HepG2 (cell line): ENCODE results near the gene CBX2. TPM values are rescaled to one million over a fixed set of nuclear protein-coding genes. Genes with fewer than 3 reads are reported as not detected.
A peak's percentile ranks its signal among the peaks of the same experiment; 100 is the strongest.

ENCODE experiments used
- AGO1 ChIP-seq: fragments of 200-400 bp; formaldehyde crosslinking; IDR thresholded peaks from 2 replicates; pipeline ENCODE4 v1.6.1; 2017; ENCODE audit warnings: mild to moderate bottlenecking, low read depth, low read length, moderate library complexity; ENCODE audit not compliant: poor library complexity, severe bottlenecking
- ARID2 ChIP-seq: sonication (generic); formaldehyde crosslinking; IDR thresholded peaks from 2 replicates; pipeline ENCODE4 v1.8.1; 2022; ENCODE audit warnings: mild to moderate bottlenecking, missing genetic modification reagents, borderline replicate concordance
- CBX2 ChIP-seq, 2 experiments: fragments of 200-600 bp in 1 of 2; sonication (generic); formaldehyde crosslinking in 1 of 2; IDR thresholded peaks; 2 replicates each; pipeline versions ENCODE4 v1.7.0 to v1.8.1; 2018 to 2022; ENCODE audit warnings: low read depth in 2 of 2, low read length in 1 of 2, mild to moderate bottlenecking in 1 of 2, missing genetic modification reagents in 1 of 2
- EZH2 ChIP-seq: conservative IDR thresholded peaks from 2 replicates; pipeline ENCODE4 v1.6.1; 2012; ENCODE audit warnings: mild to moderate bottlenecking, low read depth, low read length, moderate library complexity
- MYC ChIP-seq: sonication (generic); formaldehyde crosslinking; IDR thresholded peaks from 2 replicates; pipeline ENCODE4 v1.9.0; 2021; ENCODE audit warnings: missing genetic modification reagents, borderline replicate concordance
- NFKBIZ ChIP-seq: IDR thresholded peaks from 2 replicates; pipeline ENCODE4 v1.6.1; 2018; ENCODE audit warnings: missing genetic modification reagents, missing compliant biosample characterization
- TBP ChIP-seq: sonication (generic); formaldehyde crosslinking; IDR thresholded peaks from 2 replicates; pipeline ENCODE4 v1.5.0; 2020; ENCODE audit warnings: missing genetic modification reagents
- ZFP36 ChIP-seq: fragments of 150-350 bp; IDR thresholded peaks from 2 replicates; pipeline ENCODE4 v1.6.1; 2018; ENCODE audit warnings: borderline replicate concordance, low read length, low read depth; ENCODE audit not compliant: partially characterized antibody
- ZFP41 ChIP-seq: sonication (generic); formaldehyde crosslinking; IDR thresholded peaks from 2 replicates; pipeline ENCODE4 v1.4.0; 2020; ENCODE audit warnings: mild to moderate bottlenecking, missing genetic modification reagents, borderline replicate concordance
- ZNF263 ChIP-seq: sonication (generic); formaldehyde crosslinking; IDR thresholded peaks from 2 replicates; pipeline ENCODE4 v1.4.0; 2020; ENCODE audit warnings: missing genetic modification reagents
- ZNF781 ChIP-seq: sonication (generic); formaldehyde crosslinking; IDR thresholded peaks from 2 replicates; pipeline ENCODE4 v1.5.1; 2020; ENCODE audit warnings: borderline replicate concordance, mild to moderate bottlenecking, missing genetic modification reagents; ENCODE audit errors: not compliant biosample characterization
- ZNF800 ChIP-seq: sonication (generic); formaldehyde crosslinking; IDR thresholded peaks from 2 replicates; pipeline ENCODE4 v1.4.0; 2020; ENCODE audit warnings: missing genetic modification reagents
- polyA plus RNA-seq, 8 experiments: library from polyadenylated mRNA; depleted of rRNA in 3 of 8; stranded (reverse) in 7 of 8; unstranded in 1 of 8; fragments of >200 nt; fragmentation: Illumina TruSeq in 4 of 8; extraction: Trizol in 4 of 8; gene quantifications; 2 replicates each; pipeline versions ENCODE4 v1.2.1 to v1.2.3, GENCODE V29; 2011 to 2016; ENCODE audit warnings: low read depth in 4 of 8, missing spikeins in 1 of 8, mixed read lengths in 1 of 8; ENCODE audit not compliant: insufficient read depth in 1 of 8
- total RNA-seq, 5 experiments: library from RNA; depleted of rRNA; stranded (reverse); fragments of >200 nt; fragmentation: Illumina TruSeq; extraction: Trizol; gene quantifications; 2 replicates each; pipeline ENCODE4 v1.2.3, GENCODE V29; 2016; ENCODE audit warnings: low read depth in 1 of 5

Gene CBX2
- total and polyA plus RNA-seq, 2 of the 13 experiments (the other 11 are each of a cell fraction or from before 2014, with no cell fraction given): 14.5 to 31.1 TPM

DNA sequence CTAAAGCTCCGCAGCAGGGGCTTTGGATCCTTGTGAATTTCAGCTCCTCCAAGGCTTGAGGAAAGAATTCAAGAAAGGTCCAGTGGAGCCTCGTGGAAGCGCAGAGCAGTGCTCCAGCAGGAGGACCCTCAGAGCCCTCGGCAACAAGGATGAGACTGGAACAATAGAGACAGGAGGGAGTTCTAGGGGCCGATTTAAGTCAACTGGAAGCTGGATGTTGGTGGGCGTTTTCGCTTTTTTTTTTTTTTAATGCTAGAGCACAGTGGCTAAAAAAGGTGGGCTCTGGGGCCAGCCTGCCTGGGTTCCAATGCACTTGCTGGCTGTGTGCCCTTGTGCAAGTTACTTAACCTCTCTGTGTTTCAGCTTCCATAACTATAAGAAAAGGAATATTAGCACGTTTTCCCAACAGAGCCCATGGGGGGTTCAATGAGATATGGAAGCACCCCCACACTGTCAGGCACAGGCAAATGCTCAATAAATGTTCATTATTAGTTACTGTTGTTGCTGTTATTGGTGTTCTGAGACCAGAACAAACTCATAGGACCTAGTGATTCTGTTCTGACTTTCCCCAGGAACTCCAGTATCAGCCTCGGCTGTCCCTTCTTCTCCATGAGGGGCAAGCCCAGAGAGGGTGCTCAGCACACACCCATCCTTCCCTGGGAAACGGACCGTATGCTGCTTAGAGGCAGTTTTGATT, 24.2 kb downstream of the CBX2 start (continued):
- TF ChIP-seq ZFP41 (CRISPR knock-in tag) (no peak), MYC (CRISPR knock-in tag) (no peak), ZNF781 (CRISPR knock-in tag) (no peak), ZFP36 (peak; percentile 13), TBP (CRISPR knock-in tag) (no peak), EZH2 (peak; percentile 47; the same call in 1 of the 2 replicates), NFKBIZ (CRISPR knock-in tag) (no peak), ZNF263 (CRISPR knock-in tag) (peak; percentile 48; the same call in 1 of the 2 replicates), ARID2 (CRISPR knock-in tag) (no peak), ZNF800 (CRISPR knock-in tag) (no peak), CBX2 (IDR thresholded peaks at IDR 0.05; ENCODE audit: low read depth, low read length) (0 out of 2 replicates have a peak, but pooled peaks have one; percentile 40), CBX2 (CRISPR knock-in tag; IDR thresholded peaks at IDR 0.05; ENCODE audit: low read depth) (no peak), AGO1 (no peak)
